ENCODE results near the gene ECEL1.
"Not testable (repeated sequence)": the region's sequence is repeated elsewhere in the genome, so short reads cannot be mapped to it uniquely, and the experiment has no call there.

Gene ECEL1

DNA sequence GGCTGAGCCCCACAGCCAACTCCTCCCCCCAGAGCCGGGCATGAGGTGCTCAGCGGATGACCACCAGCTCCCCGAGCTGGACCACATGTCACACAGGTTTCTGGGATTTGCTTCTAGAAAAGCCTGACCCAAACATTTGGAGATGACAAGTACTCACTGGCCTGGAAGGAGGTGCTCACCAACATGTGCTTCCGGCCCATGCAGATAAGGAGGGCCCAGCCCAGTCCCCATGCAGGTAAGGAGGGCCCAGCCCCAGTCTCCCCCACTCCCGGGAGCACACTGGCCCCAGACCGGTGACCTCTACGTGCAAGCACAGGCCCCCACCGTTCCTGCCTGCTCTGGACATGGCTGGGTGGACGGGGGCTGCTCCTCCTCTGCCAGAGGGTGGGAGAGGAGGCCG, 45.7 kb downstream of the ECEL1 start:
- not testable (repeated sequence) for DNase-seq (ENCODE audit: low spot score)

DNA sequence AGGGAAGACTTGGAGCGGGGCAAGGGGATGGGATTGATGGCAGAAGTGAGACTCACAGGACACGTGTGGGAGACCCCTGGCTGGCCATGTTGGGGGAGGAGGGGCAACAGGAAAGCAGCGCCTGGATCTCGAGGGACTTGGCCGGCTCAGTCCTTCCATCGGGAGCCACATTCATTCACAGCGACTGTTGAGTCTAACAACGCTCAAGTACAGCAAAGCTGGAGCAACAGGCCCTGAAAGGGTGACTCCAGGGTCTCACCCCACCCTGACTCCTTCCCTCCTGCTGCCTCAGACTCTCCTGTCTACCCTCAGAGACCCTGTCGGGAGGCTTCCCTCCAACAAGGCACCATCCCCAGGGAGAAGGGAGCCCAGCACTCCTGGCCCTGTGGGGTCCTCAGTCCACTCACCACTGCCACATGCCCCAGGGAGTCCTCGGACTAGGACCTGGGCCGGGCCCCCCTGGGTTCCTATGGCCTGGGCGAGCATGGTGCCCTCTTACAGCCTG, 46.4 kb downstream of the ECEL1 start:
- DNase-seq (ENCODE audit: low spot score): no peak

GRCh38 chr2:232440220-232441018, 47.2 kb downstream of the ECEL1 start:
- peak; percentile 59 for DNase-seq (ENCODE audit: low spot score)

- DNase-seq (ENCODE audit: low spot score): no peak
These were observed 47.9 kb downstream of the ECEL1 start for GRCh38 chr2:232439758-232440135.

DNA sequence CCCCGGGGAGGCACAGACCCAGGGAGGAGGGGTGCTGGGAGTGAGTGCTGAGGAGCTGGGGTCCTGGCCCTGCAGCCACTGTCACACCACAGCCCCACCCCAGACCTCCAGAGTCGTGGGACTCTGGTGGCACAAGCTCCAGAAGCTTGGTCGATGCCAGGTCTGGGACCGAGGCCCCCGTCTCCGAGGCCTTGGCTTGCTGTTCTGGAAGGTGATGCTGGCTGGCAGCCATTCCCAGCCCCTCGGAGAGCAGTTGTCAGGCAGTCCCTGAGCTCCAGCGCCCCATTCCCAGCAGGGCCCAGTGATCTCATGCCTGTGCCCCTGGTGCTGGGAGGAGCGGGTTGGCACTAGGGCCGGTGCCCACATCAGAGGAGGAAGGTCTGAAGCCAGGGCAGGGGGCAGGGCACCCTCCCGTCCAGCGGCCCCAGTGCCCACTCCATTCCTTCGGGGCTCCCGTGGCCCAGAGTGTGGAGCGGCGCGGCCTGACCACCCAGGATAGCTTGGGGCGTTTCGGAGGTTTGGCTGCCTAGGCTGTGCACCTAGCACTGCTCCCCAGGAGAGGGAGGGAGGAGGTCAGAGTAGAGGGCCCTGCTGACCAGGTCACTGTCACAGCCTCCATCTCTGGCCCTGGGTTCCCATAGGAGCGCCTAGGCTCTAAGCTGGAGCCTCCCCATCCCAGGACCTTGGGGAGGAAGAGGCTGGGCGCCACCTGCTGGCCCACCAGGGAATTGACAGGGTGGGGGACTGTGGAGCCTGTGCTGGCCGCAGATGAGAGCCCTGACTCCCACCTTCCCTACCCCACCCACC, 48.5 kb downstream of the ECEL1 start:
- DNase-seq (ENCODE audit: low spot score): no peak

GRCh38 chr2:232438091-232438490, 49.5 kb downstream of the ECEL1 start:
- no peak for DNase-seq (ENCODE audit: low spot score)

DNA sequence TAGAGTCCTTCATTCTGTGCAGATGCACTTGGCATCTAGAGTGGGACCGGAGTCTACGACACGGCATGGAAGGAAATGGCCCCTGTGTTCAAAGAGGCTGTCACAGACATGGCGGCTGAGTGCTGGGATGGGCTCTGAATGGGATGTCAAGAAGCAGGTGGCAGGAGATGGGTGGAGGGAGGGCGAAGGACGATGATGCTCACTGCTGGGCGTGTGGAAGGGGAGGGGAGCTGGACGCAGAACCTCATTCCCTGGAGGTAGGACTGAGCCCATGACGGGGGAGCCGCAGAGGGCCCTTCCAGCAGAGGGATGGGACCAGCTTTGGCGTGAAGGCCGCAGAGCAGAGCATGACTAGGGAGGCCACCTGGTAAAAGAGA, 50.5 kb downstream of the ECEL1 start:
- no peak for DNase-seq (ENCODE audit: low spot score)

GRCh38 chr2:232436381-232437194, 51.0 kb downstream of the ECEL1 start:
- no peak for DNase-seq (ENCODE audit: low spot score)

DNA sequence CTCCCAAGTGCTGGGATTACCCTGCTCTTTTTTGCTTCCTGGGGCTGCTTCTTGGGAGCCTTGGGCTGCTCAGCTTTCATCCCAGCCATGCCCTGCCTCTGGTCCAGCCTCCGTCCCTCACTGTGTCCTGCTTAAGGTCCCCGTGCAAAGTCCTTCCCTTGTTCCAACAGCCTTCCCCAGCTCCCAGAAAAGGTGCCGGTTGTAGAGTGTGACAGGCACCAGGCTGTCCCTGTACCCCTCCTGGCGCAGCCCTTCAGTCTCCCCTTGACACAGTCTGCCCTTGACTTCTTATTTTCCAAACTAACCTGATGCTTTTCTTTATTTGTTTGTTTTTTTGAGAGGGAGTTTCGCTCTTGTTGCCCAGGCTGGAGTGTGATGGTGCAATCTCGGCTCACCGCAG, 51.8 kb downstream of the ECEL1 start:
- no peak for DNase-seq (ENCODE audit: low spot score)

DNA sequence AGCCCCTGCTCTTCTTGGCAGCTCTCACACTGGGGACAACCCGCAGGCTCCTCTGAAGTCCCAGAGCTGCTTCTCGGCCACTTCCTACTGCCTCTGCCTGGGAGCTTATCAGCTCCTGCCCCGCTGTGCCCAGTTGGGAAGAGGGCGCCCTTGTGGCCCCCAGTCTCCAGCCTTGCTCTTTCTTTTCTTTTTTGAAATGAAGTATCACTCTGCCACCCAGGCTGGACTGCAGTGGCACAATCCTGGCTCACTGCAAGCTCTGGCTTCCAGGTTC, 52.3 kb downstream of the ECEL1 start:
- DNase-seq (ENCODE audit: low spot score): no peak

- no peak for DNase-seq (ENCODE audit: low spot score)
These were observed 52.9 kb downstream of the ECEL1 start for GRCh38 chr2:232434563-232435374.

DNA sequence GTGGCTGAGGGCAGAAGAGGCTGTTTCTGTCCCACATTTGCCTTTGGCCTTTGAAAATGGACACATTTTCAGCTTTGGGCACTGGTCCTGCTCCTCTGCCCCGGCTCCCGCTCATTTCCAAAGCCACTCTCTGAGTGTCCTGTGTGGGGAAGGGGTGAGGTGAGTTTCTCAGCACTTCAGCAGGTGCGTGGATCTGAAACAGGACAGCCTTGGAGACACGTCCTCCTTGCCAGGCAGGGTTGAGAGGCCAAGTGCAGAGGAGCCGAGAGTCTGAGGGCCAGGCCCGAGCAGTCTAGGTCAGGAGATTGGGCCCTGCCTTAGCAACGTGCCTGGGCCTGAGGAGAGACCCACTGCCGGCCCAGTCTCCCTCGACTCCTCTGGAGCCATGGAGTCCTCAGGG, 53.5 kb downstream of the ECEL1 start:
- no peak for DNase-seq (ENCODE audit: low spot score)

- DNase-seq (ENCODE audit: low spot score): not testable (repeated sequence)
These were observed 54.0 kb downstream of the ECEL1 start for GRCh38 chr2:232433622-232434021.

GRCh38 chr2:232432598-232433184, 54.9 kb downstream of the ECEL1 start:
- no peak for DNase-seq (ENCODE audit: low spot score)

DNA sequence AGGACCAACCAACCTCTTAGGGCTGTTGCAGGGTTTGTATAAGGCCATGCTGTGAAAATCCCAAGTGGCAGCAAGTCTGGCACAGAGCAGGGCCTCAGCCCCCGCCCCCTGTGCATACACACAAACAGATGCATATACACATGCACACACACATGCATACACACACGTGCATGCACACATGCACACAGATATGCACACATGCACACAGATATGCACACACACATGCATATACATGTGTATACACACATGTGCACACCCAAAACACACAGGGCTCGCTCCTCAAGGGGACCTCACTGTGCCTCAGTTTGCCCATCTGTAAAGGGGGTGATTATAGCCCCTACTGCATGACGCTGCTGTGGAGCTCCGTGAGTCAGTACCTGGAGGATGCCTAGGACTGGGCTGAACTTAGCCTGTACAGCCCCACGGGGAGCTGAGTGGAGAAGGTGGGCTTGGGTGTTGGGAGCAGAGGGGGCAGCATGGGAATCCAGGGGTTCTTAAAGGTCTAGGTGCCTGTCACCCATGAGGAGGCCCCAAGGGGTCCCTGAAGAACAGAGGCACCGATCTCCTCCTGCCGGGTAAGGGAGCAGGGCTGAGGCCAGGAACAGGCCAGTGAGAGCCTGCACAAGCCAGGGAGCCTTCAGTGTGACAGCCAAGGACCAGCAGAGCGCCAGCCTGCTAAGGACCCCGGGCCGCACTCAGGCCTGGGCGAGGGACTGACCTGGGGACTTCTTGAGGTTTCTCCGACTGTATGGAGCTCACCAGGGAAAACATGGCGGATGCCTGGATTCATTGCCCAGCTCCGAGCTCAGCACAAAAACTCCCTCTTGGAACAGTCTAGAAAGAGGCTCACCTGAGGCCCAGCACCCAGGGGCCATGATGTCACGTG, 55.7 kb downstream of the ECEL1 start:
- DNase-seq (ENCODE audit: low spot score): no peak

All from kidney capillary endothelial cell (primary cell).